GM18502 (cell line): Measurements from ENCODE around the gene METTL25B.

Experiments
- ATAC-seq: cut with Tn5 transposase; IDR thresholded peaks from one replicate; pipeline ENCODE4 v1.9.1; 2021; ENCODE audit warnings: mild to moderate bottlenecking; ENCODE audit not compliant: unreplicated experiment, poor library complexity

The METTL25B gene

DNA sequence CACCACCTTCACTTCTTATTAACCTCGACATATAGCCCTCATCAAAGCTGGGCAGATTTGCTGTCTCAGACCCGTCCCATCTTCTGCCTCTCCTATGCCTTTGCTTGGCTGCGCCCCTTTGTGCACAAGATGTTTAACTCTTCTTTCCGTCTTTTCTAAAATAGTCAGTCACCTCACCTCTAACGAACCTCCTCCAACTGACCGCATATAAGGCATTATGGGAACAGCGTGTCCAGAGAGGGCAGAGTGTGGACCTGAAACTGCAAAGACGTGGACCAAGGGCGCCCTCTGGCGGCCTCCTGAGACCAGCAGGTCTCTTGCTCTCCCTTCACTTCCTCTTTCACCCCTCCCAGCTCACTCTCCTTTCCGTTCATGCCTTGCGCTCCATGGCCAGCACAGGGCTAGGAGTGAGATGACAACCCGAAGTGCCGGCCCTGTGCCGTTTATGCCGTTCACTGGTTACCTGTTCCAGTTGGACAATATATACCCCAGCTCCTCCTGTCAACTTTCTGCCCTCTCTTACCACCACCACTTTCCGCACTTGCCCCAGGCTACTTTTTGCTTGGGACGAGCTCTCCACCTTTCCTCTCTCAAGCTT is 2.5 kb upstream of the METTL25B start:
- ATAC-seq: no peak

- ATAC-seq: no peak
Observed at GRCh38 chr1:156726549-156727226, 1.6 kb upstream of the METTL25B start.

DNA sequence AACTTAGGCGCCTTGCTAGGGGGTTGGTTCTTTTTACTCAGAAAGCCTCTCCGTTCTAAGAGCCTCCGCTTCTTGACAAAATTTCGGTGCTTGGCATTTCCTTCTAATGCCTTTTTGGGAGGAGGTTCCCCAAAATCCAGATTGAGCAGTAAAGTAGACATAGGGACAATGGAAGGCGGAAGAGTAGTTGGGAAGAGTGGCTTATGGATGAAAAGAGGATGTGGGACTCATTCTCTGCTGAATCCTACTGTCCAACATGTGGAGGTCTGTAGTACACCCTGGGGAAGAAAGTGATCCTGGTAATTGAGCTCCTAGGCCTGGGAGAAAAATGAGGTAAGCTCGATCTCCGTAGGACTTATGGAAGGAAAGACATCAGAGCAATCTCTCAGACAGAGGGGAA is 777 bp upstream of the METTL25B start:
- ATAC-seq: no peak

DNA sequence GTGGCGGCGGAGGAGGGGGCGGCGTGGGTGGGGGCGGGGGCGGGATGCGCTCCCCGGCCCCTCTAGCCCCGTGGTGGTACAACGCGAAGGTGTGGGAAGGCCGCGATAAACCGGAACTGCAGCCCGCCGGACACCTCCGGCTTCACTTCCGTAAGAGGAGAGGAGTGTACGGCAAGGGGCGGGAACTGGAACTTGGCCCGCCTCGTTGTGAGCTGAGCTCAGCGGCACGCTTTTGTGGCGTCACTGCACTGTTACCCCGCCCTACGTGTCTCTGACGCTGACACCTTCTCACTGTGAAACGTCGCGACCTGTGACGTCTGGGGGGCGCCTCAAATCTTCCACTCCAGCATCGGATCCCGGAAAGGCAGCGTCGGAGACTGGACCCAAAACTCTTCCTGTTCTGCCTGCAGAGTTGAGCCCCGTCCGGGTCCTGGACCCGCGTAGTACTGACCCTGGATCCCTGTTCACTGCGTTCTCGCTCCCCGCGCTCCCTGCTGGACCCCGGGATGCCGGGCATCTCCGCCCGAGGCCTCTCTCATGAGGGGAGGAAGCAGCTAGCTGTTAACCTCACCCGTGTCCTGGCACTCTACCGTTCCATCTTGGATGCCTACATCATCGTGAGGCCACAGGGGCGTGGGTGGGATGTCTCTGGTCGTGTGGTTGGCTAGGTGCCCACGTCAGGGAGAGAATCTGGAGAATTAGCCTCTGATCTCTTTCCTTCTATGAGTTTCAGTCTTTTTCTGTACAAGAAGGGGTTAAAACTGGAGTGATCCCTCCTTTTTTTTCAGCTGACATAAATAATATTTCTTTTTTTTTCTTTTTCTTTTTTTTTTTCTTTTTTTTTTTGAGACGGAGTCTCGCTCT is 562 bp downstream of the METTL25B start, which contains the start of gene ISG20L2:
Gene ISG20L2, minus strand, starts transcription at position 168 of the 864 bp plus-strand sequence. CDS start 1,114 bp downstream, outside the sequence.
- peak; percentile 91 for ATAC-seq

- ATAC-seq: no peak
Observed at GRCh38 chr1:156733989-156734584, 5.8 kb downstream of the METTL25B start.

GRCh38 chr1:156738407-156738806 is 10.1 kb downstream of the METTL25B start:
- no peak for ATAC-seq

GRCh38 chr1:156738916-156739315 is 10.6 kb downstream of the METTL25B start:
- ATAC-seq: no peak

DNA sequence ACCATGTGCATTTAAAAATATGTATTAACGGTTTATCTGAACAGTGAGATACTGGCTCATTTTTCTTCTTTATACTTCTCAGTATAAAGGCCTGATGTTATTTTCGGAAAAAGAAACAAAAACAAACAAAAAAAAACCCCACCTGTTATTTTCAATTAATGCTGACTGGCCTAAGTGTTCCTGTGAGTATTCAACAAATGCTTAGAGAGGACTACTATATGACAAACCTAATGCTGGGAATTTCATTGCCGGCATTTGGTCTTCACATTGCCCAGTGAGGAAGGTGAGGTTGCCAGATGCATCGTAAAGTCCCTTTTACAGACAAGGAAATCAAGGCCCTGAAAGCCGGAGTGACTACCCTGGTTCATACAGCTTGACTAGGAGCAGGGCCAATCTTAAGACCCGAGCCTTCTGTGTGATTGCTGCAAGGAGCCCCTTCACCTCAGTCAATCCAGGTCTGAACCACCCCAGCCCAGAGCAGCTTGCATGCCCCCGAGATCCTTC is 12.0 kb downstream of the METTL25B start:
- peak; percentile 23 for ATAC-seq

- peak; percentile 84 for ATAC-seq
Observed at GRCh38 chr1:156740741-156741480, 12.6 kb downstream of the METTL25B start, which contains the start of gene MRPL24. Gene MRPL24, minus strand, starts transcription at chr1:156741088. Its CDS starts 2,384 bp downstream, at chr1:156738704.

- no peak for ATAC-seq
Observed at GRCh38 chr1:156741481-156741983, 13.3 kb downstream of the METTL25B start.

- ATAC-seq: no peak
Observed at GRCh38 chr1:156742017-156742416, 13.7 kb downstream of the METTL25B start.

DNA sequence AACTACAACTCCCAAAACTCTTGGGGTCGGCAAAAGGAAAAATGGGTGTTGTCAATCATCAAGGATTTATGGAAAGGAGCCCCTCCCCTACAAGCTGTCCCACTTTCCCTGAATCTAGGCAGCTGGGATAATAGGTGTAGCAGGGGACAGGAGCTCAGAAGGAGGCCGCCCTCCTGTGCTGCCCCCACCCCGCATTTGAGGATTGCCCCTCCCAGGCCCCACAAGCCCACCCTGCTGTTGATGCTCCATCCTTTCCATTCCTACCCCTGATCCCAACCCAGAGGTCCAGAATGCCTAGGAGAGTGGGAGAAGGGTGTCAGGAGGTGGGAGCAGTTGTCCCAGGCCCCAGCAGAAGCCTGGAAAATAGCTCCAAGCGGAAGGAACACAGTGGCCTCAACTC is 14.5 kb downstream of the METTL25B start:
- ATAC-seq: no peak

GRCh38 chr1:156743367-156744302 is 15.4 kb downstream of the METTL25B start:
- ATAC-seq: no peak

- no peak for ATAC-seq
Observed at GRCh38 chr1:156744344-156744743, 16.1 kb downstream of the METTL25B start.

DNA sequence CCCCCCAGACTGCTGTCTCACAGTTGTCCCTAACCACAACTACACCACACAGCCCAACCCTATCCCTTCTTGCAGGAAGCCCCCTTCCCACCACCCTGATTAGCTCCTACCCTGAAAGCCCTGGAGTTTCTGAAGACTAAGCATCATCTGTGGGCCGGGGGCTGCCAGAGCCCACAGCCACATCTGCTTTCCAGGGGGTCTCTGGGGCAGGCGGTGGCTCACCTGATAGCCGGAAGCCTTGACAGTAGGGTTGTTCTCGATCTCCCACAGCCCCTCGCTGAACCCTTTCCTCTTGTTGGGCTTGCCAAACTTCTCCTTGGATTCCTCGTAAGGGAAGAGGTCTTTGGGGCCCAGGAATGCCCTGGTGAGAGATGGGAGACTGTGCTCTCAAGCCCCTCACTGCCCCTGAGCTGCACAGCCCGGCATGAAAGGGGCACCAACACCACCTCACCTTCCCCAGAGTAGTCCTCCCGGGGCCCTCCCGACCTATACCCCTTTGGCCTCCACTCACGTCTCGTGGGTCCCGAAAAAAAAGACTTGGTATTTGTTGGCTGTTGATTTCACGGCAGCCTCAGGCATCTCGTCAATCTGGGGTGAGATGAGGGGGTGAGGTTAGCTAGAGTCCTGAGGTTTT is 16.6 kb downstream of the METTL25B start:
- ATAC-seq: no peak

DNA sequence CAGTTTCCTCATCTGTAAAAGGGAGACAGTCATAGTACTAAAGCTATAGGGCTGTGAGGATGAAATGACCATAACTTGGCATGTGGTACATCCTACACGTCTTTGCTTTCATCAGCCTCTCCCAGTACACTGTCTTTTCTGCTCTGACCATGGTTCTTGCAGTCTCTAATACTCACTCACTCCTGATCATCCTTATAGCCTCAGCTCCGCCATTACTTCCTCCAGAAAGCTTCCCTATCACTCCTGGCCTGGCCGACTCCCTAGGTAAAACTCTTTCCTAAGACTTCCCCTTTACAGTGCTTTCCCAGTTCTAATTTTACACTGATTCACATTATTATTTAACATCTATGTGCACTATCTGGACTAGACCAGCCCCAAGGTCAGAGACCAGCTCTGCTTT is 17.6 kb downstream of the METTL25B start:
- ATAC-seq: no peak

DNA sequence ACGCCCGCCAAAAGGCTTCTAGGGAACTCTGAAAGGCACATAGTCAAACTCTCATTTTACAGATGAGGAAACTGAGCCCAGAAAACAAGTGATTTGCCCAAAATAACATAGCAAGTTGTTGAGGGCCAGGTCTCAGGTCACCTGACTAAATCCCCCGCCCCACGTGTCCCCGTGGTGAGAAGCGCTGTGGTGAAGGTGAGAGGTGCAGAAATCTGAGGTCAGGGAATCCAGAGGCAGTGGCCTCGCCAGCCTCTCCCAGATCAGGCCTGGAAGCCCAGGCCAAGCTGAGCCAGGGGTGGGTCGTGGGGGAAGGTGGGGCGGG is 18.1 kb downstream of the METTL25B start:
- no peak for ATAC-seq
